PFSK-1 (cell line): Measurements from ENCODE around the gene NME7.

Source experiments
- FOXP2 ChIP-seq: optimal IDR thresholded peaks from 2 replicates; pipeline ENCODE3; 2011; ENCODE audit warnings: borderline replicate concordance, control low read depth, inconsistent platforms; ENCODE audit not compliant: insufficient read depth; ENCODE audit errors: extremely low read length, extremely low read depth
- POLR2AphosphoS5 ChIP-seq: IDR thresholded peaks from 2 replicates; pipeline ENCODE4 v1.6.1; 2012; ENCODE audit warnings: low read depth, mild to moderate bottlenecking, control low read depth, low read length, moderate library complexity
- SIN3A ChIP-seq: IDR thresholded peaks from 2 replicates; pipeline ENCODE4 v1.6.1; 2012; ENCODE audit warnings: mild to moderate bottlenecking, low read length, moderate library complexity, borderline replicate concordance; ENCODE audit not compliant: insufficient read depth
- TAF1 ChIP-seq: IDR thresholded peaks from 2 replicates; pipeline ENCODE4 v1.6.1; 2012; ENCODE audit warnings: low read length, control low read depth, borderline replicate concordance; ENCODE audit not compliant: insufficient read depth
- TF ChIP-seq, protein P1 (sequence below), 2 experiments: IDR thresholded peaks; 2 replicates each; pipeline versions ENCODE4 v1.6.1 to v1.8.0; 2011 to 2012; ENCODE audit warnings: low read depth in 2 of 2, low read length in 2 of 2, control low read depth in 1 of 2, inconsistent platforms in 1 of 2, mild to moderate bottlenecking in 1 of 2, moderate library complexity in 1 of 2; ENCODE audit not compliant: insufficient read depth in 1 of 2

NME7 gene

GRCh38 chr1:169204157-169204556 is 163.4 kb downstream of the NME7 start:
- TF ChIP-seq FOXP2 = no peak
- no peak for TF ChIP-seq TAF1
- TF ChIP-seq, protein P1, sequence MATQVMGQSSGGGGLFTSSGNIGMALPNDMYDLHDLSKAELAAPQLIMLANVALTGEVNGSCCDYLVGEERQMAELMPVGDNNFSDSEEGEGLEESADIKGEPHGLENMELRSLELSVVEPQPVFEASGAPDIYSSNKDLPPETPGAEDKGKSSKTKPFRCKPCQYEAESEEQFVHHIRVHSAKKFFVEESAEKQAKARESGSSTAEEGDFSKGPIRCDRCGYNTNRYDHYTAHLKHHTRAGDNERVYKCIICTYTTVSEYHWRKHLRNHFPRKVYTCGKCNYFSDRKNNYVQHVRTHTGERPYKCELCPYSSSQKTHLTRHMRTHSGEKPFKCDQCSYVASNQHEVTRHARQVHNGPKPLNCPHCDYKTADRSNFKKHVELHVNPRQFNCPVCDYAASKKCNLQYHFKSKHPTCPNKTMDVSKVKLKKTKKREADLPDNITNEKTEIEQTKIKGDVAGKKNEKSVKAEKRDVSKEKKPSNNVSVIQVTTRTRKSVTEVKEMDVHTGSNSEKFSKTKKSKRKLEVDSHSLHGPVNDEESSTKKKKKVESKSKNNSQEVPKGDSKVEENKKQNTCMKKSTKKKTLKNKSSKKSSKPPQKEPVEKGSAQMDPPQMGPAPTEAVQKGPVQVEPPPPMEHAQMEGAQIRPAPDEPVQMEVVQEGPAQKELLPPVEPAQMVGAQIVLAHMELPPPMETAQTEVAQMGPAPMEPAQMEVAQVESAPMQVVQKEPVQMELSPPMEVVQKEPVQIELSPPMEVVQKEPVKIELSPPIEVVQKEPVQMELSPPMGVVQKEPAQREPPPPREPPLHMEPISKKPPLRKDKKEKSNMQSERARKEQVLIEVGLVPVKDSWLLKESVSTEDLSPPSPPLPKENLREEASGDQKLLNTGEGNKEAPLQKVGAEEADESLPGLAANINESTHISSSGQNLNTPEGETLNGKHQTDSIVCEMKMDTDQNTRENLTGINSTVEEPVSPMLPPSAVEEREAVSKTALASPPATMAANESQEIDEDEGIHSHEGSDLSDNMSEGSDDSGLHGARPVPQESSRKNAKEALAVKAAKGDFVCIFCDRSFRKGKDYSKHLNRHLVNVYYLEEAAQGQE (IDR thresholded peaks at IDR 0.05; ENCODE audit: insufficient read depth in 1 of 2, low read depth in 2 of 2, low read length in 2 of 2) = no peak
- TF ChIP-seq POLR2AphosphoS5 = no peak
- TF ChIP-seq SIN3A = no peak

DNA sequence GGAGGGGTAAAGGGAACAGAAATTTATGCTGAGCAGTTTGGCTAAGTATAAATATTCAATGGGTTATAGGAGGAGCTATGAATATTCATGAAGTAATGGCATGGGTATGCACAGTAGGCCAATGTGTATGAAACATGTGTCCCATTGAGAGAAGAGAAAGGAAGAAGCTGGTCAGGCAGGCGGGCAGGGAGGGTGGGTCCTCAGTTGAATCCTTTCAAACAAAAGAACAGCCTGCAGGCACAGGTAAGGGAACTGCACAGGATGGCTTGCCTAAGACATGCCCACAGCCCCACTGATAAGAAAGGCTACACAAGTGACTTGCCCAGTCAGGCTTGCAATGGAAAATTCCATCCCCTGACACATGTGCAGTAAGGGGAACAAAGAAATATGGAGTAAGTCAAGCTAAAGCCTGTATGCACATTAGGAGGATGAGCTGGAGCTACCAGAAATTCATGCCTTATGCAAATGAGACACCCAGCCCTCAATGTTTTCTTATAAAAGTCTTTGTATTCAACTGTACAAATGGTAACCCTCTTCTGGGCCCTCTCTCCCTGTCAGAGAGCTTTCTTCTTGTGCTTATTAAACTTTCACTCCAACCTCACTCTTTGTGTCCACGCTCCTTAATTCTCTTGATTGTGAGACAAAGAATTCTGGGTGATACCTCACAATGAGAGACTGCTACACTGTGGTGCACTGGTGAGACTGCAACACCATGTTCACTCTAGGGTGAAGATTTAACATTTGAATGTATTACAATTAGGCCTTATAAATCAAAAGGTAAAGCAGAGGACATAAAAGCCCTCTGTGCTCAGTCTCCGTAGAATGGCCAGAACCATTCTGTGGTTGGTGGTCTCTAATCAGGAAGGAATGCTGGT is 164.6 kb downstream of the NME7 start:
- TF ChIP-seq POLR2AphosphoS5 (no peak), TAF1 (no peak), SIN3A (no peak), FOXP2 (no peak)
- TF ChIP-seq, protein P1 (IDR thresholded peaks at IDR 0.05; ENCODE audit: insufficient read depth in 1 of 2, low read depth in 2 of 2, low read length in 2 of 2) = no peak

DNA sequence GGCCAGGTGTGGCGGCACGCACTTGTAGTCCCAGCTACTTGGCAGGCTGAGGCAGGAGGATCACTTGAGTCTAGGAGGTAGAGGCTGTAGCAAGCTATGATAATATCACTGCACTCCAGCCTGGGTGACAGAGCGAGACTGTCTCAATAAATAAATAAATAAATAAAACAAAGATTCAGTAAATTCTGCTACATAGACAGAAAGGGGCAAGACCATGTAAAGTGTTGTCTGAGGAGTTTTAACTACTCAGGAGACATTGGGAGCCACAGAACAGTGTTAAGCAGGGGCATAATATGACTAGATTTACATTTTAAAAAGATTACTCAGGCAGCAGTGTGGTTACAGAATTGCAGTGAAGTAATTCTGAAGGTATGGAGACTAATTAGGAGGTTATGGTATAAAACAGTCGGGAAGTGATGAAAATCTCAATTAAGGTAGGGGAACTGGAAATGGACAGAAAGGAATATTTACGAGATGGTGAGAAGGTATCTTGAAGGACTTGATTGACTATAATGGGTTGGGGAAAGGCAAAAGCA is 166.4 kb downstream of the NME7 start:
- no peak for TF ChIP-seq TAF1
- TF ChIP-seq FOXP2 = no peak
- no peak for TF ChIP-seq POLR2AphosphoS5
- TF ChIP-seq, protein P1 (IDR thresholded peaks at IDR 0.05; ENCODE audit: insufficient read depth in 1 of 2, low read depth in 2 of 2, low read length in 2 of 2) = no peak
- no peak for TF ChIP-seq SIN3A

GRCh38 chr1:169200319-169200718 is 167.3 kb downstream of the NME7 start:
- TF ChIP-seq SIN3A (no peak), FOXP2 (no peak), POLR2AphosphoS5 (no peak), TAF1 (no peak)
- TF ChIP-seq, protein P1 (IDR thresholded peaks at IDR 0.05; ENCODE audit: insufficient read depth in 1 of 2, low read depth in 2 of 2, low read length in 2 of 2) = no peak
